CD1c-positive myeloid dendritic cell (primary cell): ENCODE data around the gene RPL41.
"Not testable (repeated sequence)": the region's sequence is repeated elsewhere in the genome, so short reads cannot be mapped to it uniquely, and the experiment has no call there.

Experiments
- DNase-seq: peaks from one replicate; pipeline ENCODE4 v3.0.0-alpha.2; 2016; ENCODE audit errors: extremely low spot score

RPL41 gene

DNA sequence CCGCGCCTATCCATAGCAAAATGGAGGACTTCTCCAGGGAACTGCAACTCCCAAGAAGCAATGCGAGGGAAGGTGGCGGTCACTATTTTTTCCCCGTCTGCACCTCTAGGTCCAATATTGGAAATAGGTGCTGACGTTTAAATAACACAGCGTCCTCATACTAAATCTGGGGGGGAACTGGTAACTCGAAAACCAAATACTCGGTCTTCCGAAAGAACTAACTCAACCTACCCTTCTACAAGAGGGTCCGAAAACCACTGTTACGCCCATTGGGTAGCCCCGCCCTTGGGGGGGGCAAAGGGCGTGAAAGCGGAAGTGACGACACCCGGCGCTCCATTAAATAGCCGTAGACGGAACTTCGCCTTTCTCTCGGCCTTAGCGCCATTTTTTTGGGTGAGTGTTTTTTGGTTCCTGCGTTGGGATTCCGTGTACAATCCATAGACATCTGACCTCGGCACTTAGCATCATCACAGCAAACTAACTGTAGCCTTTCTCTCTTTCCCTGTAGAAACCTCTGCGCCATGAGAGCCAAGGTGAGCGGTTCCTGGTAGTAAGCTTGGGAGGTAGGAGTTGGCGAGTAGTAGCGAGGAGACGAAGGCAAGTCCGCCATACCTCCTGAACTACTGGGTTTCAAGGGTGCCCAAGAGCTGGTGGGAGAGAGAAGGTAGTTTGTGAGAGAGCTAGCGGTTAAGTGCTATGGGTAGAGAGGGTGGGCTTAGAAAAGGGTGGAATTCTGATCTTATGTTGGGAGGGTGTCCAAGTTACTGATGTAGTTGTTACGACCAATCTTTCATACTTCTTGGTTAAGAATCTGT lies at the start of gene RPL41:
RPL41 (plus strand) TSS at position 367 of the 815 bp plus-strand sequence.
- DNase-seq, result peak; percentile 98

GRCh38 chr12:56071648-56072047 lies 44.8 kb upstream of the RPL41 start:
- no peak for DNase-seq

DNA sequence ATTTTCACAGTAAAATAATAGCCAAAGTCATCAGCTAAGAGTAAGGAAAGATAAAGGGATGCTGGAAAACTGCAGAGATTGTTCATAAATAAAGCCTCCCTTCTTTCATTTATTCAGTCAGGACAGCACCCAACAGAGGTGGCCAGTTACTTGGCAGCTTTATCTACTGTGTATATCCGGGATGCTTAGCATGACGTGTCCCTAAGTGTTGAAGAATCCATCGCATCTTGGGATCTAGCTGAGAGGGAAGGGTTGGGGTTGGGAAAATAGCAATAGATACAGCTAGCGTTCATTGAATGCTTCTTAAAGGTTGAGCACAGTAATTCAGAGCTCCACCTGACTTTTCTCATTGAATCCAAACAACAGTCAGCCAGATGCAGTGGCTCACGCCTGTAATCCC lies 42.0 kb upstream of the RPL41 start:
- no peak for DNase-seq

DNA sequence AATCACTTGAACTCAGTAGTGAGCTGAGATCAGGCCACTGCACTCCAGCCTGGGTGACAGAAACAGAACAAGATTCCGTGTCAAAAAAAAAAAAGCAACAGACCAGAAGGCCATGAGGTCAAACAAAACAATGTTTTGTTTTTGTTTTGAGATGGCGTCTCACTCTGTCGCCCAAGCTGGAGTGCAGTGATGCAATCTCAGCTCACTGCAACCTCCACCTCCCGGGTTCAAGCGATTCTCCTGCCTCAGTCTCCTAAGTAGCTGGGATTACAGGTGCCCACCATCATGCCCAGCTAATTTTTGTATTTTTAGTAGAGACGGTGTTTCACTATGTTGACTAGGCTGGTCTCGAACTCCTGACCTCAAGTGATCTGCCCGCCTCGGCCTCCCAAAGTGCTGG lies 38.5 kb upstream of the RPL41 start:
- not testable (repeated sequence) for DNase-seq

DNA sequence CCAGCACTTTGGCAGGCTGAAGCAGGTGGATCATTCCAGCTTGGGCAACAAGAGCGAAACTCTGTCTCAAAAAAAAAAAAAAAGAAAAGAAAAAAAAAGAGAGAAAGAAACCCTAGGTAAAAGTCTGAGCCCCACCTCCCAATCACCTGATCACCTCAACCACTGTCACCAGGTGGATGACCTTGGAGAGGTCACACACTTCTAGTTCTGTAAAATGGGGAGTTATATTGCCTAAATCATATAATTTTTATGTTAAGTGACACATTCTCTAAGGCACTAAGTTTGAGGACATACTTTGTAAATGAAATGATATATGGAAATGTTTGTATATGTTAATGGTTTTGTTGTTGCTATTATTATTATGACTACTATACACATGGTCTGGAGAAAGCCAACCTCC lies 38.0 kb upstream of the RPL41 start:
- DNase-seq, result no peak

DNA sequence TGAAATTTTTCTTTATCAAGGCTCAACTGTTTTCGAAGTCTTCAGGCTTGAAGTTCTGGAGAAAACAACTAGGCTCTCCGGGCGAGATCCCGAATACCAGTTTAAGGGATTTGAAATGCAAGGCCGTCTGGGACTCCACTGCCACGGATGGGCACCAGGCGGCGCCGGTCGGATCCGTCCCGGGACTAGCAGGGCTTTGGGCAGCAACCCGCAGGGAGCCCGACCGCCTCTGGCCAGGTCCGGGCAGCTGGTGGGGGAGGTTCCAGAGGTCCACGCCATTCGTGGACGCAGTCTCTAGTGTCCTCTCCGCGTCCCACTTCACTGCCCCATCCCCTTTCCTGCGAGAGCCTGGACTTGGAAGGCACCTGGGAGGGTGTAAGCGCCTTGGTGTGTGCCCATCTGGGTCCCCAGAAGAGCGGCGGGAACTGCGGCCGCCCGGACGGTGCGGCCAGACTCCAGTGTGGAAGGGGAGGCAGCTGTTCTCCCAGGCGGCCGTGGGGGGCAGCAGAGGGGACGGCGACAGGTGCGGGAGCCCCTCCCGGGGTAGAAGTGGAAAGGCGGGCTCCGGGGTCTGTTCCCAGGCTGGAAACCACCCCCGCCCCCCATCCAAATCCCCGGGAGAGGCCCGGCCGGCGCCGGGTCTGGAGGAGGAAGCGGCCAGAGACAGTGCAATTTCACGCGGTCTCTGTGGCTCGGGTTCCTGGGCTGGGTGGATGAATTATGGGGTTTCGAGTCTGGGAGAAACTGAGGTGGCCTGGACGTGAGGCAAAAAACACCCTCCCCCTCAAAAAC lies 37.3 kb upstream of the RPL41 start:
- peak; percentile 76 for DNase-seq

- DNase-seq, result peak; percentile 54
Measured at GRCh38 chr12:56079723-56080555, 36.5 kb upstream of the RPL41 start, which contains the start of gene ERBB3. Gene ERBB3, plus strand, starts transcription at chr12:56080165. Its CDS starts 136 bp downstream, at chr12:56080301.

- DNase-seq, result no peak
Measured at GRCh38 chr12:56080556-56081138, 35.8 kb upstream of the RPL41 start.

- DNase-seq, result no peak
Measured at GRCh38 chr12:56081393-56082347, 34.8 kb upstream of the RPL41 start.

- no peak for DNase-seq
Measured at GRCh38 chr12:56082382-56082781, 34.1 kb upstream of the RPL41 start.

GRCh38 chr12:56082967-56083366 lies 33.5 kb upstream of the RPL41 start:
- no peak for DNase-seq

DNA sequence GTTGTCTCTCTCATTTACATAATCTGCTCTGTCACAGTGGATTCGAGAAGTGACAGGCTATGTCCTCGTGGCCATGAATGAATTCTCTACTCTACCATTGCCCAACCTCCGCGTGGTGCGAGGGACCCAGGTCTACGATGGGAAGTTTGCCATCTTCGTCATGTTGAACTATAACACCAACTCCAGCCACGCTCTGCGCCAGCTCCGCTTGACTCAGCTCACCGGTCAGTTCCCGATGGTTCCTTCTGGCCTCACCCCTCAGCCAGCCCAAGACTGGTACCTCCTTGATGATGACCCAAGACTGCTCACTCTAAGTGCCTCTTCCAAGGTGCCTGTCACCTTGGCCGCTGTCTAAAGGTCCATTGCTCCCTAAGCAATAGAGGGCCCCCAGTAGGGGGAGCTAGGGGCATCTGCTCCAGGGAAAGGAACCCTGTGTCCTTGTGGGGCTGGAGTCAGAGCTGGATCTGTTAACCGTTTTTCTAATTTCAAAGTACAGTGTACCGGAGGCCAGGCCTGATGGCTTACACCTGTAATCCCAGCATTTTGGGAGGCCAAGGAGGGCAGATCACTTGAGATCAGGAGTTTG lies 31.4 kb upstream of the RPL41 start:
- peak; percentile 29 for DNase-seq

GRCh38 chr12:56086096-56086495 lies 30.3 kb upstream of the RPL41 start:
- DNase-seq, result no peak

DNA sequence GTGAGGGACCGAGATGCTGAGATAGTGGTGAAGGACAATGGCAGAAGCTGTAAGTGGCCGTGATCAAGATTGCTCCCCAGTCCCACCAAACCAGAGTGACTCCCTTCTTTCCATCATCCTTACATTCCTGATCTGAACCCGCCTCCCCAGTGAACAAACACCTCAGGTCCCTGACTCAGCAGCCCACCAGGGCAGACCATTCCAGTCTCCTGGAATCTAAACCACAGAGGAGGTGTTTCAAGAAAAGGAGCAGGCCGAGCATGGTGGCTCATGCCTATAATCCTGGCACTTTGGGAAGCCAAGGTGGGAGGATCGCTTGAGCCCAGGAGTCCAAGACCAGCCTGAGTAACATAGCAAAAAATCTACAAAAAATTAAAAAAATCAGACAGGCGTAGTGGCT lies 29.8 kb upstream of the RPL41 start:
- DNase-seq, result no peak

- DNase-seq, result peak; percentile 32
Measured at GRCh38 chr12:56087220-56087619, 29.2 kb upstream of the RPL41 start.

DNA sequence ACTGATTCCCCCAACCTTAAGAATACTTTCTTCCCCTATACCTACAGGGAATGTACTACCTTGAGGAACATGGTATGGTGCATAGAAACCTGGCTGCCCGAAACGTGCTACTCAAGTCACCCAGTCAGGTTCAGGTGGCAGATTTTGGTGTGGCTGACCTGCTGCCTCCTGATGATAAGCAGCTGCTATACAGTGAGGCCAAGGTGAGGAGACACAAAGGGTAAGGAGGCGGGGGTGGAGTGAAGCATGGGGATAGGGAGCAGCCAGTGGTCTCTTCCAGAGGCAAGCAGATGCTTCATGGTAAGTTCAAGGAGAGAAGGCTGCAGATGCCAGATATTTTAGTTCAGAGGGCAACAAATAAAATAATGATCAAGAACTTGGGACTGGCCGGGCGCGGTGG lies 18.7 kb upstream of the RPL41 start:
- DNase-seq, result no peak

DNA sequence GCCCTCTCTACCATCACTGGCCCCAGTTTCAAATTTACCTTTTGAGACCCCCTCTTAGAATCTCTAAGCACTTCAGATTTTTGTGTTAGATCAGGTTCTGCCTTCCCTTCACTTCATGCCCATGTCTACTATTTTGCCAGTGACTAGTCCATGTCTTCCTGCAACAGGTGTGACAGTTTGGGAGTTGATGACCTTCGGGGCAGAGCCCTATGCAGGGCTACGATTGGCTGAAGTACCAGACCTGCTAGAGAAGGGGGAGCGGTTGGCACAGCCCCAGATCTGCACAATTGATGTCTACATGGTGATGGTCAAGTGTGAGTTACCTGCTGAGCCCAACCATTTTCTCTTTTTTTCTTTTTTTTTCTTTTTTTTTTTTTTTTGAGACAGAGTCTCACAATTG lies 17.8 kb upstream of the RPL41 start:
- DNase-seq, result no peak

DNA sequence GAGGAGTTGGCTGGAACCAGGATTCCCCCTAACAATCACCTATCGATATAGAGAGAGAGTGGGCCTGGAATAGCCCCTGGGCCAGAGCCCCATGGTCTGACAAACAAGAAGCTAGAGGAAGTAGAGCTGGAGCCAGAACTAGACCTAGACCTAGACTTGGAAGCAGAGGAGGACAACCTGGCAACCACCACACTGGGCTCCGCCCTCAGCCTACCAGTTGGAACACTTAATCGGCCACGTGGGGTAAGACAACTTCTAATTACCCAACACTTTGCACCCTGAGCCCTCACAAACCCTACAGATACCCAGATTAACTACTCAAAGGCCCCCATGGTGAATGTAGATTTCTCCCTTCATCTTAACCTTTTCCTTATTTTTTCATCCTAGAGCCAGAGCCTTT lies 16.6 kb upstream of the RPL41 start:
- DNase-seq, result no peak

DNA sequence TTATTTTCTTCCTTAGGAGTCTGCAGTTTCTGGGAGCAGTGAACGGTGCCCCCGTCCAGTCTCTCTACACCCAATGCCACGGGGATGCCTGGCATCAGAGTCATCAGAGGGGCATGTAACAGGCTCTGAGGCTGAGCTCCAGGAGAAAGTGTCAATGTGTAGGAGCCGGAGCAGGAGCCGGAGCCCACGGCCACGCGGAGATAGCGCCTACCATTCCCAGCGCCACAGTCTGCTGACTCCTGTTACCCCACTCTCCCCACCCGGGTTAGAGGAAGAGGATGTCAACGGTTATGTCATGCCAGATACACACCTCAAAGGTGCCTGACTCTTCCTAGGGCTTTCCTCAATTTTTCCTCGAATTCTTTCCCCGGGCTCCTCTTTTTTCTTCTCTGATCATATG lies 15.4 kb upstream of the RPL41 start:
- DNase-seq, result no peak

DNA sequence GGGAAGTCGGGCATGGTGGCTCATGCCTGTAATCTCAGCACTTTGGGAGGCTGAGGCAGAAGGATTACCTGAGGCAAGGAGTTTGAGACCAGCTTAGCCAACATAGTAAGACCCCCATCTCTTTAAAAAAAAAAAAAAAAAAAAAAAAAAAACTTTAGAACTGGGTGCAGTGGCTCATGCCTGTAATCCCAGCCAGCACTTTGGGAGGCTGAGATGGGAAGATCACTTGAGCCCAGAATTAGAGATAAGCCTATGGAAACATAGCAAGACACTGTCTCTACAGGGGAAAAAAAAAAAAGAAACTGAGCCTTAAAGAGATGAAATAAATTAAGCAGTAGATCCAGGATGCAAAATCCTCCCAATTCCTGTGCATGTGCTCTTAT lies 13.8 kb upstream of the RPL41 start:
- no peak for DNase-seq
